HUES48 (cell line): ENCODE data around the gene TICAM1.
"Not testable (repeated sequence)": the region's sequence is repeated elsewhere in the genome, so short reads cannot be mapped to it uniquely, and the experiment has no call there.

Source experiments
- H3K27ac ChIP-seq: one replicate; pipeline ENCODE4 v1.7.0; 2013; ENCODE audit warnings: low read depth, low read length, inconsistent platforms
- H3K27me3 ChIP-seq: 2 replicates; pipeline ENCODE4 v1.6.1; 2013; ENCODE audit warnings: mild to moderate bottlenecking, low read length; ENCODE audit not compliant: control insufficient read depth, insufficient read depth
- H3K36me3 ChIP-seq: 2 replicates; pipeline ENCODE4 v1.6.1; 2013; ENCODE audit warnings: low read length; ENCODE audit not compliant: control insufficient read depth, insufficient read depth
- H3K4me1 ChIP-seq: 2 replicates; pipeline ENCODE4 v1.6.1; 2013; ENCODE audit warnings: mild to moderate bottlenecking, low read length; ENCODE audit not compliant: control insufficient read depth, insufficient read depth
- H3K4me3 ChIP-seq: 2 replicates; pipeline ENCODE4 v1.5.1; 2013; ENCODE audit warnings: mild to moderate bottlenecking, low read depth, low read length
- H3K9ac ChIP-seq: 2 replicates; pipeline ENCODE4 v1.6.1; 2013; ENCODE audit warnings: mild to moderate bottlenecking, low read depth, low read length, moderate library complexity
- H3K9me3 ChIP-seq: 2 replicates; pipeline ENCODE4 v1.6.1; 2013; ENCODE audit warnings: low read length; ENCODE audit not compliant: control insufficient read depth, insufficient read depth

The TICAM1 gene

DNA sequence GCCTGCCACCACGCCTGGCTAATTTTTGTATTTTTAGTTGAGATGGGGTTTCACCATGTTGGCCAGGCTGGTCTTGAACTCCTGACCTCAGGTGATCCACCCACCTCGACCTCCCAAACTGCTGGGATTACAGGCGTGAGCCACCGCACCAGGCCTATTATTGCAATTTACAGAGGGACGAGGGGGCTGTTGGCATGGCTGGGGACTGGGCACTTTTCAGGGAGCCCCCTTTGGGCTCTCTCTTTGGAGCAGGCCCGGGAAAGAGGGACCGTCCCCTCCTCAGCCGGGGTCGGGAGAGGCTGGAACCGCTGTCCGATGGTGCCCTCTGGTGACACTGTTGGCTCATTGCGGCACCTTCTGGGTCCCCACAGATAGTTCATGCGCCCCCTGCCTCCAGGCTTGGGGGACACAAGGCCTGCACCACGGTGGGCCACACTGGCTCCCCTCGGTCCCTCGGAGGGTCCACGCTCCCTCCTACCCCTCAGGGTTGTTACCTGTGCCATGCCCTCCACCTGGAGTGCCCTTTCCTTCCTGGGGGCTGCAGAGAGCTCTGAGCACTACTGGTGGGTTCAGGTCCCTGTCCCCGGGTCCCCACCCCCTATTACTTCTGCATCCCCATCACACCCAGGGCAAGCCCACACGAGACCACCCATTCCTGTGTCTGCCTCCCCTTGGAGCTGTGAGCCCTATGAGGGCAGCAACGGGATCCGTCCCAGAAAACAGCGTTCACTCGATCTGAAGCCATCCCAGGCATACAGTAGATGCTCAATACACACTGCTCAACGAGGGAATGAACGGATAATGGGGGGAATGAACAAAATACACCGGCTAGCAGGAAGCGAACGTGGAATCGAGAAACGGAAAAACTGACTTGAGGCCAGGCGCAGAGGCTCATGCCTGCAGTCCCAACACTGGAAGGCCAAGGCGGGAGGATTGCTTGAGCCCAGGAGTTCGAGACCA lies 27.5 kb downstream of the TICAM1 start:
- H3K4me1 ChIP-seq, result no peaks in the 10 kb centered on the region
- no peak overlapping the region for H3K9ac ChIP-seq
- H3K9me3 ChIP-seq, result no peaks in the 10 kb centered on the region
- H3K4me3 ChIP-seq, result no peak overlapping the region
- H3K27ac ChIP-seq, result no peak overlapping the region
- H3K36me3 ChIP-seq, result no peaks in the 10 kb centered on the region
- H3K27me3 ChIP-seq, result no peaks in the 10 kb centered on the region

DNA sequence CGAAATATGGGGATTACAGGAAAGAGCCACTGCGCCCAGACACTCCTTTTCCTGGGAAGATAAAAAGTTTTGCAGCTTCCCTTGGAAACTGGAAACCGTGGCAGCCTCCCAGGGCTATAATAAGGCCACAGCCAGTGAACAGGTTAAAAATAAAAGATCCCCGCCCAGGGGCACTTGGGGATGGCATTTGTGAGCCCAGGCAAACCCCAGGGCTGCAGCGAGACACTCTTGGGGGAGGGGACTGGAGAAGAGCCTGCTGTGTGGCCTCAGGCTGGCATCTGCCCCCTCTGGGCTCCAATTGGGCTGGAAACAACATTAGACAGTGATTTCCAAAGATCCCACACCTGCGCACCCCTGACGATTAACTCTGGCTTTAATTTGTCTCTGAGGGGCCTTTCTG lies 28.8 kb downstream of the TICAM1 start:
- no peaks in the 10 kb centered on the region for H3K9me3 ChIP-seq
- H3K4me1 ChIP-seq, result no peaks in the 10 kb centered on the region
- no peak overlapping the region for H3K9ac ChIP-seq
- H3K27ac ChIP-seq, result no peak overlapping the region
- H3K4me3 ChIP-seq, result no peak overlapping the region
- no peaks in the 10 kb centered on the region for H3K27me3 ChIP-seq
- H3K36me3 ChIP-seq, result no peaks in the 10 kb centered on the region

DNA sequence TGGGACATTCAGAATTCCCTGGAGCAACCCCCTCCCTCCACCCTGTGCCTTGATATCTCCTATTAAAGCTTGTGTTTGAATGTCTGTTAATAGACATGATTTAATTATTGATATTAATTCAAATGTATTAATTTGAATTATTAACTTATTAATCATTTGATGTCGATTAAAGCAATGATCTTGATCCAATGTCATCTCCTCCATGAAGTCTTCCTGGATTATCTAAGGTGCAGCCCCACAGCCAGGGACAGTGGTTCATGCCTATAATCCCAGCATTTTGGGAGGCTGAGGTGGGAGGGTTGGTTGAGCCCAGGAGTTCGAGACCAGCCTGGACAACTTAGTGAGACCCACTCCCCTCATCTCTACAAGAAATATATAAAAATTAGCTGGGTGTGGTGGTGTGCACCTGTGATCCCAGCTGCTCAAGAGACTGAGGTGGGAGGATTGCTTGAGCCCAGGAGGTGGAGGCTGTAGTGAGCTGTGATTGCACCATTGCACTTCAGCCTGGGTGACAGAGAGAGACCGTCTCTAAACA lies 30.4 kb downstream of the TICAM1 start:
- Histone ChIP-seq H3K4me1 (no peaks in the 10 kb centered on the region), H3K27me3 (no peaks in the 10 kb centered on the region), H3K27ac (no peak overlapping the region), H3K4me3 (no peak overlapping the region), H3K9me3 (no peaks in the 10 kb centered on the region), H3K36me3 (peaks cover 8% of the 10 kb centered on the region; the same call in 1 of the 2 replicates), H3K9ac (no peak overlapping the region)

DNA sequence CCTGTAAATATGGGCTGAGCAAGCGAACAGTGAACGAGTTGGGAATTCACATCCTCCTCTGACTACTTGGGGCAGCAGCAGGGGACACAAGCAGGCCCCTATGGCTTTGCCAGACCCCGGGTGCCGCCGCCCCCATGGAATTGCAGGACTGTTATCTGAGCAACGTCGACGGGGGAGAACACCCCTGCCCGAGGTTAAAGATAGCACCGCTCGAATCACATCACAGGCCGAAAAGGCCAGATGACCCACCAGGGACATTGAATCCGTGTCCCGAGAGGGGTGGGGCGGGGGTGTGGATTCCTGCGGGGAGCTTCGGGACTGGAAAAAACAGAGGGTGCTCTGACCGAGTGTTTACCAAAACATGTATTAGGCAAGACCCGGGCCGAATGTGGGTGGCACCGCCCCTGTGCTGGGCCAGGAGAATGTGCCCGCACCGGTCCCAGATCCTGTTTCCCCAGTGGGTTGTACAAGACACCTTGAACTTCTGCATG lies 30.9 kb downstream of the TICAM1 start:
- Histone ChIP-seq H3K9ac (no peak overlapping the region), H3K27me3 (no peaks in the 10 kb centered on the region), H3K9me3 (no peaks in the 10 kb centered on the region), H3K4me1 (no peaks in the 10 kb centered on the region), H3K36me3 (peaks cover 8% of the 10 kb centered on the region; the same call in 1 of the 2 replicates), H3K4me3 (no peak overlapping the region), H3K27ac (no peak overlapping the region)

DNA sequence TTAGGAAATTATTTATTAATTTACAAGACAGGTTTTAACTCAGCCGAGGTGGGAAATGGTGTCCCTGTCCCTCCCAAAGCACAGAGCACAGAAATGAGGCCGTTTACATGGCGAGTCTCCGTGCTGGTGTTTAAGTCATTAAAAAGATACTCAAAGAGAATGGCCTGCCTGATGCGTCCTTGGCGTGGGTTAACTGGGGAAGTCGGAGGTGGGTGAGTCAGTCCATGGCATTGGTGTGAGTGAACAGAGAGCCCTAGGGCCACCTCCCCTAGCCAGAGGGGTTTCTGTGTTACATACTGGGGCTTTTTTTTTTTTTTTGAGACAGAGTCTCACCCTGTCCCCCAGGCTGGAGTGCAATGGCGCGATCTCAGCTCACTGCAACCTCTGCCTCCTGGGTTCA lies 36.1 kb downstream of the TICAM1 start:
- Histone ChIP-seq H3K9ac (no peak overlapping the region), H3K27me3 (no peaks in the 10 kb centered on the region), H3K9me3 (no peaks in the 10 kb centered on the region), H3K4me1 (0 out of 2 replicates have a peak, but pooled peaks cover 3% of the 10 kb centered on the region), H3K36me3 (peaks cover 35% of the 10 kb centered on the region), H3K4me3 (no peak overlapping the region), H3K27ac (no peak overlapping the region)

DNA sequence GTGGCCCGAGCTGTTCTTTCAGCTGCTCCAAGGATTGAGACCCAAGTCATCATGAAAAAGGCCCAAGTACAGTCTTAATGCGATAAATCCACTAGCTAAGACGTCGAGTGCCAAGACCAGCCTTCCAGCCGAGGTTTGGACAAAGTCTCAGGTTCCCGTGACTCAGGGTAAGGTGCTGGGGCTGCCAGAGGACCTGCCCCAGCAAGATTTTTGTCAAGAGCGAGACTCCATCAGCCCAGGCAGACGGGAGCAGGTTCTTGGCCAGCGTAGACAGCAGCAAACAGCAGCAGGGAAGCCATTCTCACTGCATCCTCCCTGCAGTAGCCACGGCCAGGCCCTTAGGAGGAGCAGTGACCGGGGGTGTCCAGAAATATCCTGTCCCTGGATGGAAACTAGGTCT lies 36.5 kb downstream of the TICAM1 start:
- Histone ChIP-seq H3K27ac (no peak overlapping the region), H3K36me3 (peaks cover 35% of the 10 kb centered on the region), H3K4me3 (no peak overlapping the region), H3K27me3 (no peaks in the 10 kb centered on the region), H3K9ac (no peak overlapping the region), H3K4me1 (0 out of 2 replicates have a peak, but pooled peaks cover 3% of the 10 kb centered on the region), H3K9me3 (no peaks in the 10 kb centered on the region)

DNA sequence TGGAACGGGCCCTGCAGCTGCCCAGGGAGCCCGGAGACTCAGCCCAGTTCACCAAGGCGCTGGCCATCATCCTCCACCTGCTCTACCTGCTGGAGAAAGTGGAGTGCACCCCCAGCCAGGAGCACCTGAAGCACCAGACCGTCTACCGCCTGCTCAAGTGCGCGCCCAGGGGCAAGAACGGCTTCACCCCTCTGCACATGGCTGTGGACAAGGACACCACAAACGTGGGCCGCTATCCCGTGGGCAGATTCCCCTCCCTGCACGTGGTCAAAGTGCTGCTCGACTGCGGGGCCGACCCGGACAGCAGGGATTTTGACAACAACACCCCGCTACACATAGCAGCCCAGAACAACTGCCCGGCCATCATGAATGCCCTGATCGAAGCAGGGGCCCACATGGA lies 38.2 kb downstream of the TICAM1 start:
- peaks cover 35% of the 10 kb centered on the region for H3K36me3 ChIP-seq
- H3K4me1 ChIP-seq, H3K9me3 ChIP-seq, H3K27me3 ChIP-seq, H3K27ac ChIP-seq, H3K9ac ChIP-seq, H3K4me3 ChIP-seq: not testable (repeated sequence)

DNA sequence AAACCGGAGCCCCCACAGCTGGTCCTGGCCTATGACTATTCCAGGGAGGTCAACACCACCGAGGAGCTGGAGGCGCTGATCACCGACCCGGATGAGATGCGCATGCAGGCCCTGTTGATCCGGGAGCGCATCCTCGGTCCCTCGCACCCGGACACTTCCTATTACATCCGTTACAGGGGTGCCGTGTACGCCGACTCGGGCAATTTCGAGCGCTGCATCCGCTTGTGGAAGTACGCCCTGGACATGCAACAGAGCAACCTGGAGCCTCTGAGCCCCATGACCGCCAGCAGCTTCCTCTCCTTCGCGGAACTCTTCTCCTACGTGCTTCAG lies 38.7 kb downstream of the TICAM1 start:
- H3K36me3 ChIP-seq, result peaks cover 35% of the 10 kb centered on the region
- not testable (repeated sequence) for H3K4me1 ChIP-seq, H3K27ac ChIP-seq, H3K27me3 ChIP-seq, H3K9me3 ChIP-seq
- 0 out of 2 replicates have a peak overlapping the region, but pooled peaks have one; percentile 95 for H3K9ac ChIP-seq
- peak overlapping the region; percentile 88 for H3K4me3 ChIP-seq

DNA sequence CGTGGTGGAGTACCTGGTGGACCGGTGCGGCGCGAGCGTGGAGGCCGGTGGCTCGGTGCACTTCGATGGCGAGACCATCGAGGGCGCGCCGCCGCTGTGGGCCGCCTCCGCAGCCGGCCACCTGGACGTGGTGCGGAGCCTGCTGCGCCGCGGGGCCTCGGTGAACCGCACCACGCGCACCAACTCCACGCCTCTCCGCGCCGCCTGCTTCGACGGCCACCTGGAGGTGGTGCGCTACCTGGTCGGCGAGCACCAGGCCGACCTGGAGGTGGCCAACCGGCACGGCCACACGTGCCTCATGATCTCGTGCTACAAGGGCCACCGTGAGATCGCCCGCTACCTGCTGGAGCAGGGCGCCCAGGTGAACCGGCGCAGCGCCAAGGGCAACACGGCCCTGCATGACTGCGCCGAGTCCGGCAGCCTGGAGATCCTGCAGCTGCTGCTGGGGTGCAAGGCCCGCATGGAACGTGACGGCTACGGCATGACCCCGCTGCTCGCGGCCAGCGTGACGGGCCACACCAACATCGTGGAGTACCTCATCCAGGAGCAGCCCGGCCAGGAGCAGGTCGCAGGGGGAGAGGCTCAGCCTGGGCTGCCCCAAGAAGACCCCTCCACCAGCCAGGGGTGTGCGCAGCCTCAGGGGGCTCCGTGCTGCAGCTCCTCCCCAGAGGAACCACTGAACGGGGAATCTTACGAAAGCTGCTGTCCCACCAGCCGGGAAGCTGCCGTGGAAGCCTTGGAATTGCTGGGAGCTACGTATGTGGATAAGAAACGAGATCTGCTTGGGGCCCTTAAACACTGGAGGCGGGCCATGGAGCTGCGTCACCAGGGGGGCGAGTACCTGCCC lies 39.3 kb downstream of the TICAM1 start:
- not testable (repeated sequence) for H3K27me3 ChIP-seq, H3K4me1 ChIP-seq, H3K9me3 ChIP-seq
- Histone ChIP-seq H3K27ac (peak overlapping the region; percentile 84), H3K36me3 (peaks cover 35% of the 10 kb centered on the region), H3K9ac (peak overlapping the region; percentile 95), H3K4me3 (peak overlapping the region; percentile 88)

DNA sequence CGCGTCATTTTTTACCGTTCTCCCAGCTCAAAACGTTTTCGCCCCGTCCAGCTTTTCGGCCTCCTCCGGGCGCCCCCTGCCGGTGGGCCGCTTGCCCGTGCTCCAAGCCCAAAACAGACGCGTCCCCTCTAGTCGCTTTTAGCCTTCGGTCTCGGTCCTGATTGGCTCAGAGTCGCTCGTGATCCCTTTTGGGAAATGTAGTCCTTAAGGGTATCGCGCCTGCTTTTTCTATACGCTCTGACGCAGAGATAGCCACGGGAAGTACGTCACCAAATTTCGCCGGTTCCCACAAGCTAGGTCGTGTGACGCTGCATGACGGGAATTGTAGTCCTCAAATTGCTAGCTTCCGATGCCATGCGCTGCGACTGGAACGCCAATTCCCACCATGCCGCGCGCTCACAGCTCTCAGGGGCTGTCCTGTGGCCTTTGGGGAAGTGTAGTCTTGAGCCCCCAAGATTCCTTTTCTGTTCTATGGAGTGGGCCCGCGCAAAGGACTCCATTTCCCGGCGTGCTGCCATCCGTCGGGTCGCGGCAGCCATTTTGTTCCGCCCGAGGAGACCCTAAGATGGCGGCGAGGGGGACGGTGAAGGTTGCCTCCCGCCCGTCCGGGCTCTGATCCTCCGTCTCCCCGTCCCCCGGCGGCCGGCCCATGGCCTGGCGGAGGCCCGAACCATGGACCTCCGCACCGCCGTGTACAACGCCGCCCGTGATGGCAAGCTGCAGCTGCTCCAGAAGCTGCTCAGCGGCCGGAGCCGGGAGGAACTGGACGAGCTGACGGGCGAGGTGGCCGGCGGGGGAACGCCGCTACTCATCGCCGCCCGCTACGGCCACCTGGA lies 40.1 kb downstream of the TICAM1 start, which contains the start of gene FEM1A:
Gene FEM1A (plus strand): TSS at position 552 of the 836 bp plus-strand sequence. CDS start 121 bp downstream, at position 673.
- H3K27me3 ChIP-seq, result no peaks in the 10 kb centered on the region
- peaks cover 30% of the 10 kb centered on the region for H3K36me3 ChIP-seq
- H3K9ac ChIP-seq, result peak within 1 kb of the TSS; percentile 95
- H3K27ac ChIP-seq, result peak within 1 kb of the TSS; percentile 84
- 0 out of 2 replicates have a peak, but pooled peaks cover 3% of the 10 kb centered on the region for H3K4me1 ChIP-seq
- no peaks in the 10 kb centered on the region for H3K9me3 ChIP-seq
- peak within 1 kb of the TSS; percentile 88 for H3K4me3 ChIP-seq
